HCT116 (cell line): Measurements from ENCODE around the gene RAD18. TPM values are rescaled to one million over a fixed set of nuclear protein-coding genes. Genes with fewer than 3 reads are reported as not detected.

Experiments used
- ATAC-seq: fragments of 200-7000 bp; cut with Tn5 transposase; 2 replicates; pipeline ENCODE4 v1.9.1; 2020; ENCODE audit warnings: mild to moderate bottlenecking, moderate library complexity
- BruUV-seq: library from RNA; stranded (reverse); fragments of 400-500 nt; replicated peaks from 2 replicates; lab custom pipeline; 2021; lab: Mats Ljungman, UMichigan
- CTCF ChIA-PET: fragments of 300-600 bp; sonication (Branson Sonifier 250); formaldehyde crosslinking; loops from one replicate; lab custom pipeline; 2021; ENCODE audit warnings: antibody characterized with exemption; lab: Charles Lee
- POLR2A ChIA-PET: fragments of 300-600, 350-600 bp; sonication (Branson Sonifier 250); formaldehyde crosslinking; loops from one replicate; lab custom pipeline; 2021; ENCODE audit warnings: antibody characterized with exemption; lab: Charles Lee
- RAD21 ChIA-PET, 2 experiments: fragments of 300-600 bp; sonication (Branson Sonifier 250); formaldehyde crosslinking; loops; one replicate each; lab custom pipeline; 2023; ENCODE audit warnings: low total read pairs in 2 of 2; ENCODE audit not compliant: uncharacterized antibody in 2 of 2, unreplicated experiment in 2 of 2, low non-redundant PET in 1 of 2; lab: Charles Lee
- DNase-seq: peaks from one replicate; pipeline ENCODE4 v3.0.0-alpha.2; 2010; ENCODE audit warnings: low read depth, low spot score
- H2AFZ ChIP-seq: fragments of 200-600 bp; shearing (Covaris generic), sonication (generic); 2 replicates; pipeline ENCODE4 v1.6.1; 2017; ENCODE audit warnings: low read depth, mixed run types, mixed read lengths, antibody characterized with exemption, low read length; ENCODE audit not compliant: poor library complexity, severe bottlenecking
- H3K27ac ChIP-seq: 2 replicates; pipeline ENCODE4 v1.5.1; 2012; ENCODE audit warnings: low read depth, low read length
- H3K27me3 ChIP-seq: fragments of 200-600 bp; sonication (generic); 2 replicates; pipeline ENCODE4 v1.6.1; 2016; ENCODE audit warnings: mixed run types, low read length, mixed read lengths; ENCODE audit not compliant: insufficient read depth
- H3K36me3 ChIP-seq, 2 experiments: fragments of 200-500 bp in 1 of 2; fragments of 200-600 bp in 1 of 2; sonication (Bioruptor generic) in 1 of 2; sonication (generic) in 1 of 2; 2 replicates each; pipeline versions ENCODE4 v1.5.1 to v1.6.1; 2014 to 2016; ENCODE audit warnings: low read length in 2 of 2, inconsistent platforms in 1 of 2, mixed read lengths in 1 of 2, mixed run types in 1 of 2; ENCODE audit not compliant: insufficient read depth in 2 of 2, control insufficient read depth in 1 of 2
- H3K4me1 ChIP-seq, 2 experiments: fragments of 200-600 bp in 1 of 2; sonication (generic) in 1 of 2; 2 replicates each; pipeline versions ENCODE4 v1.5.1 to v1.6.1; 2012 to 2017; ENCODE audit warnings: low read length in 2 of 2, inconsistent platforms in 1 of 2, mild to moderate bottlenecking in 1 of 2, mixed read lengths in 1 of 2, mixed run types in 1 of 2, moderate library complexity in 1 of 2; ENCODE audit not compliant: insufficient read depth in 2 of 2, control insufficient read depth in 1 of 2
- H3K4me2 ChIP-seq: fragments of 200-600 bp; sonication (generic); 2 replicates; pipeline ENCODE4 v1.6.1; 2017; ENCODE audit warnings: mixed run types, low read length, mixed read lengths
- H3K4me3 ChIP-seq, 2 experiments: fragments of 200-600 bp in 1 of 2; sonication (generic) in 1 of 2; replicated peaks in 1 of 2; 2 replicates each; pipeline ENCODE4 v1.5.1; 2011 to 2016; ENCODE audit warnings: low read length in 2 of 2, control low read depth in 1 of 2, low read depth in 1 of 2, mild to moderate bottlenecking in 1 of 2, mixed read lengths in 1 of 2, mixed run types in 1 of 2
- H3K79me2 ChIP-seq: fragments of 200-600 bp; sonication (generic); 2 replicates; pipeline ENCODE4 v1.6.1; 2017; ENCODE audit warnings: mild to moderate bottlenecking, mixed run types, low read length, moderate library complexity, mixed read lengths; ENCODE audit not compliant: insufficient read depth
- H3K9ac ChIP-seq: fragments of 200-600 bp; sonication (generic); 2 replicates; pipeline ENCODE4 v1.6.1; 2016; ENCODE audit warnings: low read length, mixed read lengths
- H3K9me2 ChIP-seq: fragments of 200-600 bp; sonication (generic), shearing (Covaris generic); 2 replicates; pipeline ENCODE4 v1.6.1; 2017; ENCODE audit warnings: mixed run types, mild to moderate bottlenecking, moderate library complexity; ENCODE audit not compliant: insufficient read depth
- H3K9me3 ChIP-seq, 2 experiments: fragments of 200-500 bp in 1 of 2; fragments of 200-600 bp in 1 of 2; sonication (Bioruptor generic) in 1 of 2; sonication (generic) in 1 of 2; 2 replicates each; pipeline ENCODE4 v1.6.1; 2014 to 2017; ENCODE audit warnings: low read length in 2 of 2, mixed read lengths in 2 of 2, inconsistent platforms in 1 of 2, low read depth in 1 of 2, mild to moderate bottlenecking in 1 of 2, mixed run types in 1 of 2, moderate library complexity in 1 of 2; ENCODE audit not compliant: control insufficient read depth in 1 of 2, insufficient read depth in 1 of 2
- H4K20me1 ChIP-seq: fragments of 200-600 bp; sonication (generic), shearing (Covaris generic); 2 replicates; pipeline ENCODE4 v1.6.1; 2017; ENCODE audit warnings: mixed run types, mild to moderate bottlenecking, moderate library complexity; ENCODE audit not compliant: insufficient read depth
- CBX3 ChIP-seq: IDR thresholded peaks from 2 replicates; pipeline ENCODE4 v1.6.1; 2012; ENCODE audit warnings: low read depth
- CEBPB ChIP-seq: IDR thresholded peaks from 2 replicates; pipeline ENCODE4 v1.6.1; 2012; ENCODE audit warnings: low read depth
- EGR1 ChIP-seq: IDR thresholded peaks from 2 replicates; pipeline ENCODE4 v1.6.1; 2012; ENCODE audit warnings: low read depth
- ELF1 ChIP-seq: IDR thresholded peaks from 2 replicates; pipeline ENCODE4 v1.6.1; 2012; ENCODE audit warnings: low read depth, borderline replicate concordance
- EZH2phosphoT487 ChIP-seq: fragments of 200-600 bp; IDR thresholded peaks from 2 replicates; pipeline ENCODE4 v1.6.1; 2018; ENCODE audit warnings: antibody characterized with exemption, borderline replicate concordance
- POLR2A ChIP-seq: IDR thresholded peaks from 2 replicates; pipeline ENCODE4 v1.7.0; 2011; ENCODE audit warnings: borderline replicate concordance; ENCODE audit not compliant: insufficient read depth, insufficient read length; ENCODE audit errors: extremely low read depth
- POLR2AphosphoS5 ChIP-seq: IDR thresholded peaks from 2 replicates; pipeline ENCODE4 v1.6.1; 2011; ENCODE audit warnings: mild to moderate bottlenecking, low read depth, low read length, moderate library complexity
- RAD21 ChIP-seq: IDR thresholded peaks from 2 replicates; pipeline ENCODE4 v1.6.1; 2012; ENCODE audit warnings: low read depth, mild to moderate bottlenecking
- SIN3A ChIP-seq: IDR thresholded peaks from 2 replicates; pipeline ENCODE4 v1.6.1; 2012; ENCODE audit warnings: low read depth
- SRF ChIP-seq: IDR thresholded peaks from 2 replicates; pipeline ENCODE4 v1.6.1; 2012; ENCODE audit warnings: low read depth
- YY1 ChIP-seq: IDR thresholded peaks from 2 replicates; pipeline ENCODE4 v1.6.1; 2011; ENCODE audit warnings: low read length, low read depth, moderate library complexity, mild to moderate bottlenecking; ENCODE audit not compliant: insufficient replicate concordance; ENCODE audit errors: extremely low read depth
- ZBTB33 ChIP-seq: IDR thresholded peaks from 2 replicates; pipeline ENCODE4 v1.6.1; 2011; ENCODE audit warnings: mild to moderate bottlenecking, low read length, moderate library complexity; ENCODE audit not compliant: insufficient replicate concordance; ENCODE audit errors: extremely low read depth
- ZFX ChIP-seq: fragments of 450-650 bp; IDR thresholded peaks from 2 replicates; pipeline ENCODE4 v1.6.1; 2017
- intact Hi-C: fragments of 100-400 bp; cut with micrococcal nuclease; formaldehyde crosslinking; loops from 2 replicates; pipeline ENCODE4 v1.10.0; 2022
- total RNA-seq: library from RNA; stranded (reverse); gene quantifications from one replicate; pipeline ENCODE4 v1.2.1, GENCODE V29; 2021; ENCODE audit not compliant: unreplicated experiment
- TF ChIP-seq, protein P1 (sequence below): IDR thresholded peaks from 2 replicates; pipeline ENCODE4 v1.6.1; 2012; ENCODE audit warnings: low read depth
- TF ChIP-seq, protein P2 (sequence below): IDR thresholded peaks from 2 replicates; pipeline ENCODE4 v1.6.1; 2012
- TF ChIP-seq, protein P3 (sequence below): IDR thresholded peaks from 2 replicates; pipeline ENCODE4 v1.6.1; 2012

The RAD18 gene
- total RNA-seq, 1 experiment from 2014 or later: 28.7 TPM

GRCh38 chr3:8979262-8979661 is 16.0 kb upstream of the RAD18 start:
- DNase-seq: no peak
- BruUV-seq: no TSS peak
- POLR2A ChIA-PET: no interaction called here
- TF ChIP-seq ELF1: no peak
- TF ChIP-seq RAD21: no peak
- TF ChIP-seq, protein P1, sequence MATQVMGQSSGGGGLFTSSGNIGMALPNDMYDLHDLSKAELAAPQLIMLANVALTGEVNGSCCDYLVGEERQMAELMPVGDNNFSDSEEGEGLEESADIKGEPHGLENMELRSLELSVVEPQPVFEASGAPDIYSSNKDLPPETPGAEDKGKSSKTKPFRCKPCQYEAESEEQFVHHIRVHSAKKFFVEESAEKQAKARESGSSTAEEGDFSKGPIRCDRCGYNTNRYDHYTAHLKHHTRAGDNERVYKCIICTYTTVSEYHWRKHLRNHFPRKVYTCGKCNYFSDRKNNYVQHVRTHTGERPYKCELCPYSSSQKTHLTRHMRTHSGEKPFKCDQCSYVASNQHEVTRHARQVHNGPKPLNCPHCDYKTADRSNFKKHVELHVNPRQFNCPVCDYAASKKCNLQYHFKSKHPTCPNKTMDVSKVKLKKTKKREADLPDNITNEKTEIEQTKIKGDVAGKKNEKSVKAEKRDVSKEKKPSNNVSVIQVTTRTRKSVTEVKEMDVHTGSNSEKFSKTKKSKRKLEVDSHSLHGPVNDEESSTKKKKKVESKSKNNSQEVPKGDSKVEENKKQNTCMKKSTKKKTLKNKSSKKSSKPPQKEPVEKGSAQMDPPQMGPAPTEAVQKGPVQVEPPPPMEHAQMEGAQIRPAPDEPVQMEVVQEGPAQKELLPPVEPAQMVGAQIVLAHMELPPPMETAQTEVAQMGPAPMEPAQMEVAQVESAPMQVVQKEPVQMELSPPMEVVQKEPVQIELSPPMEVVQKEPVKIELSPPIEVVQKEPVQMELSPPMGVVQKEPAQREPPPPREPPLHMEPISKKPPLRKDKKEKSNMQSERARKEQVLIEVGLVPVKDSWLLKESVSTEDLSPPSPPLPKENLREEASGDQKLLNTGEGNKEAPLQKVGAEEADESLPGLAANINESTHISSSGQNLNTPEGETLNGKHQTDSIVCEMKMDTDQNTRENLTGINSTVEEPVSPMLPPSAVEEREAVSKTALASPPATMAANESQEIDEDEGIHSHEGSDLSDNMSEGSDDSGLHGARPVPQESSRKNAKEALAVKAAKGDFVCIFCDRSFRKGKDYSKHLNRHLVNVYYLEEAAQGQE: no peak
- TF ChIP-seq ZFX: no peak
- TF ChIP-seq SRF: no peak
- TF ChIP-seq, protein P2, sequence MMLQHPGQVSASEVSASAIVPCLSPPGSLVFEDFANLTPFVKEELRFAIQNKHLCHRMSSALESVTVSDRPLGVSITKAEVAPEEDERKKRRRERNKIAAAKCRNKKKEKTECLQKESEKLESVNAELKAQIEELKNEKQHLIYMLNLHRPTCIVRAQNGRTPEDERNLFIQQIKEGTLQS: no peak
- TF ChIP-seq CEBPB: no peak
- no peak for TF ChIP-seq POLR2AphosphoS5
- TF ChIP-seq EGR1: no peak
- TF ChIP-seq ZBTB33: no peak
- TF ChIP-seq YY1: no peak
- no peak for TF ChIP-seq CBX3
- TF ChIP-seq, protein P3, sequence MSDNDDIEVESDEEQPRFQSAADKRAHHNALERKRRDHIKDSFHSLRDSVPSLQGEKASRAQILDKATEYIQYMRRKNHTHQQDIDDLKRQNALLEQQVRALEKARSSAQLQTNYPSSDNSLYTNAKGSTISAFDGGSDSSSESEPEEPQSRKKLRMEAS: no peak
- no peak for TF ChIP-seq EZH2phosphoT487
- TF ChIP-seq POLR2A: no peak
- no peak for TF ChIP-seq SIN3A
- TF ChIP-seq, all 23 proteins: peak for 0
- H3K27me3 ChIP-seq: peaks cover 17% of the 10 kb centered on the region
- H4K20me1 ChIP-seq: no peaks in the 10 kb centered on the region
- ChIA-PET RAD21 (no interaction called here), CTCF (no interaction called here)
- intact Hi-C loops: no loop called here
- H3K27ac ChIP-seq: no peak overlapping the region
- H3K9ac ChIP-seq: no peak overlapping the region
- H3K36me3 ChIP-seq: no peaks in the 10 kb centered on the region
- no peak for ATAC-seq
- H3K79me2 ChIP-seq: no peaks in the 10 kb centered on the region
- H3K4me1 ChIP-seq: no peaks in the 10 kb centered on the region
- H2AFZ ChIP-seq: no peak overlapping the region
- H3K9me2 ChIP-seq: no peaks in the 10 kb centered on the region; the same call in 1 of the 2 replicates
- no peak overlapping the region for H3K4me2 ChIP-seq
- peaks cover 0 to 4% of the 10 kb centered on the region in 2 experiments; a peak in 1 of 4 replicates for H3K9me3 ChIP-seq
- no peak overlapping the region for H3K4me3 ChIP-seq
